WERI-Rb-1 (cell line): ENCODE data around the gene LRRC41.
A peak's percentile ranks its signal among the peaks of the same experiment; 100 is the strongest.
"Not testable (repeated sequence)": the region's sequence is repeated elsewhere in the genome, so short reads cannot be mapped to it uniquely, and the experiment has no call there.

Experiments
- DNase-seq: peaks from one replicate; pipeline ENCODE4 v3.0.0-alpha.2; 2020
- H3K27ac ChIP-seq: fragments of 250-450 bp; sonication (Bioruptor Pico); 2 replicates; pipeline ENCODE4 v1.5.1; 2020; ENCODE audit warnings: mild to moderate bottlenecking, moderate library complexity
- H3K27me3 ChIP-seq: fragments of 250-450 bp; sonication (Bioruptor Pico); 2 replicates; pipeline ENCODE4 v1.5.1; 2021; ENCODE audit warnings: mild to moderate bottlenecking, low read depth, moderate library complexity; ENCODE audit not compliant: insufficient read depth, severe bottlenecking
- H3K36me3 ChIP-seq: fragments of 250-450 bp; sonication (Bioruptor Pico); 2 replicates; pipeline ENCODE4 v1.5.1; 2020; ENCODE audit warnings: mild to moderate bottlenecking, moderate library complexity
- H3K4me3 ChIP-seq: 2 replicates; pipeline ENCODE4 v1.5.1; 2011; ENCODE audit warnings: low read depth, mild to moderate bottlenecking, control low read depth, low read length
- H3K9me3 ChIP-seq: fragments of 250-450 bp; sonication (Bioruptor Pico); 2 replicates; pipeline ENCODE4 v1.5.1; 2021; ENCODE audit warnings: mild to moderate bottlenecking, moderate library complexity; ENCODE audit not compliant: severe bottlenecking
- CTCF ChIP-seq: IDR thresholded peaks from 2 replicates; pipeline ENCODE4 v1.5.1; 2011; ENCODE audit warnings: low read depth, mild to moderate bottlenecking, control low read depth, inconsistent platforms, low read length

The LRRC41 gene

GRCh38 chr1:46343351-46343695 lies 39.9 kb upstream of the LRRC41 start:
- no peaks in the 10 kb centered on the region for H3K27me3 ChIP-seq
- TF ChIP-seq CTCF: no peak

GRCh38 chr1:46342677-46343350 lies 39.4 kb upstream of the LRRC41 start:
- H3K27ac ChIP-seq: no peak overlapping the region
- TF ChIP-seq CTCF: no peak

More at GRCh38 chr1:46343351-46343695, 39.9 kb upstream of the LRRC41 start:
- H3K4me3 ChIP-seq: no peak overlapping the region
- peaks cover 12% of the 10 kb centered on the region for H3K36me3 ChIP-seq
- no peaks in the 10 kb centered on the region for H3K9me3 ChIP-seq
- no peak for DNase-seq
- H3K27ac ChIP-seq: no peak overlapping the region

GRCh38 chr1:46342084-46342656 lies 38.8 kb upstream of the LRRC41 start:
- no peak for DNase-seq
- Histone ChIP-seq H3K4me3 (no peak overlapping the region), H3K9me3 (no peaks in the 10 kb centered on the region), H3K36me3 (peaks cover 8% of the 10 kb centered on the region), H3K27ac (no peak overlapping the region), H3K27me3 (no peaks in the 10 kb centered on the region)
- TF ChIP-seq CTCF: peak; percentile 29

More at GRCh38 chr1:46342677-46343350, 39.4 kb upstream of the LRRC41 start:
- DNase-seq: no peak
- Histone ChIP-seq H3K27me3 (no peaks in the 10 kb centered on the region), H3K9me3 (no peaks in the 10 kb centered on the region), H3K4me3 (no peak overlapping the region), H3K36me3 (peaks cover 12% of the 10 kb centered on the region)

GRCh38 chr1:46341222-46342083 lies 38.0 kb upstream of the LRRC41 start:
- Histone ChIP-seq H3K27ac (no peak overlapping the region), H3K27me3 (no peaks in the 10 kb centered on the region), H3K4me3 (peak overlapping the region; percentile 69), H3K9me3 (no peaks in the 10 kb centered on the region), H3K36me3 (peaks cover 6% of the 10 kb centered on the region)
- TF ChIP-seq CTCF: no peak
- no peak for DNase-seq

GRCh38 chr1:46340404-46341221 lies 37.2 kb upstream of the LRRC41 start, which contains the start of gene NSUN4:
Gene NSUN4, plus strand, starts transcription at chr1:46340807. Its CDS starts 20 bp downstream, at chr1:46340827.
- Histone ChIP-seq H3K36me3 (peaks cover 6% of the 10 kb centered on the region), H3K27ac (peak within 1 kb of the TSS; percentile 80), H3K9me3 (no peaks in the 10 kb centered on the region), H3K4me3 (peak within 1 kb of the TSS; percentile 69), H3K27me3 (no peaks in the 10 kb centered on the region)
- TF ChIP-seq CTCF: peak; percentile 41; the same call in 1 of the 2 replicates
- DNase-seq: peak; percentile 81

GRCh38 chr1:46337409-46337808 lies 34.0 kb upstream of the LRRC41 start:
- not testable (repeated sequence) for H3K27me3 ChIP-seq, H3K36me3 ChIP-seq, H3K27ac ChIP-seq, DNase-seq, H3K9me3 ChIP-seq, H3K4me3 ChIP-seq
